A673 (cell line): Measurements from ENCODE around the gene GOSR2.

Source experiments
- CTCF ChIP-seq: fragments of 300-800, 200-600 bp; sonication (generic); conservative IDR thresholded peaks from 2 replicates; pipeline ENCODE4 v1.5.1; 2017; ENCODE audit warnings: low read depth, mild to moderate bottlenecking, antibody characterized with exemption, low read length, moderate library complexity, mixed read lengths
- EZH2 ChIP-seq: fragments of 200-600 bp; sonication (generic); IDR thresholded peaks from 2 replicates; pipeline ENCODE4 v1.6.1; 2017; ENCODE audit warnings: borderline replicate concordance, low read depth, mild to moderate bottlenecking, mixed read lengths, antibody characterized with exemption, low read length; ENCODE audit not compliant: poor library complexity, severe bottlenecking

- TF ChIP-seq CTCF (no peak), EZH2 (no peak)
Observed at GRCh38 chr17:46889992-46890564, 32.9 kb upstream of the GOSR2 start.
